Fibroblast of skin of scalp (primary cell): ENCODE results near the gene CALML3.

ENCODE experiments used
- DNase-seq: peaks from one replicate; pipeline ENCODE4 v3.0.0-alpha.2; 2013

The CALML3 gene

DNA sequence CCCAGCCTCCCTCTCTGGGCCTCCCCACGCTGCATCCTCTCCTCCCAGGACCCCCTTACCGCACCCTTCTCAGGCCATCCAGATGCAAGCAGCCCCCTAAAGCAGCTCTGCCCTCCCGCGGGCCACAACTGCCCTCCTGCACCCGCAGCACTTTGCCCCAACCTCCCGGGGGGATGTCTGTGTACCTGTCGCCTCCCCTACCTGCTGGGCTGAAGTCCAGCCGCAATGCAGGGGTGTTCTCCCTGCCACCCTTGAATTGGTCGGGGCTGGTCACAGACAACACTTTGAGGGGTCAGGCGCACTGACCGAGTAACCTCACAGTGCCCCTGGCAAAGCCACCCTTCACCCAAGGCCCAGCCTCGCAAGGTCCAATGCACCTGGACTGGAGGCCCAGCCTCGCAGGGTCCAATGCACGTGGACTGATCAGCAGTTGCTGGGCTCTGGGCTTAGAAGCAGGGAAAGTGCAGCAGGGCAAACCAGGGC is 17.1 kb upstream of the CALML3 start:
- no peak for DNase-seq

GRCh38 chr10:5508161-5508604 is 16.6 kb upstream of the CALML3 start:
- DNase-seq = no peak

DNA sequence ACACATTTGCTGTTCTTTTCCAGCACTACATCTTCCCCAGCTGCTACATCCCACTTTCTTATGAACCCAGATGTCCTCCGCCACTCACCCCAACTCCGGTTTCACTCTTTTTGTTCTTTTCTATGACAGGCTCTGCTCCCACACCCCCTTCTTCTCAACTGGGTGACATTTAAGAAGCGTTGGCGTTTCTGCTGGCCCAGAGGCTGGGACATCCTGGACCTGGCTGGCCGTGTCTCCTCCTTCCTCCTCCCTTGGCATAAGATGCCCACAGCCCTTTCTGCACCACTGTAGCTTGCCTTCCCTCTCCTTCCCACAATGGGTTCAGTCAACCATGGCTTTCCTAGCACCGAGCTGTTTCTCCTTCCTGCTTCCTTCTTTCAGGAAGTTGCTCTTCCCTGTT is 16.0 kb upstream of the CALML3 start:
- DNase-seq = no peak

DNA sequence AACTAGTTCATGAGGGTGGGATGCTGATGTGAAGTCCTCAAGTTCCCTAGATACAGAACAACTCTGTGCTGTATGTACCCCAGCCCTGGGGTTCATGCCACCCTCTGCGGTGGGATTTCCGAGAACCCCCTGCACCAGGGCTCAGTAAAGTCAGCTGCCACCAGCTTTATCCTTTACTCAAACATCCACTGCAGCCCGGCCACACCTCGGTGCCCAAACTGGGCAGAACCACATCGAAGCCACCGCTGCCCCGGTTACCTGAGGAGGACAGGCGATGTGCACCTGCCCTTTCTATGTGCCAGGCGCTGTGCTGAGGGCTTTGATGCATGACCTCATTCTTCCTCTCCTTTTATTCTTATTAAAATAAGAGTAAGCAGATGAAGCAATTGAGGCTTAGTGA is 15.5 kb upstream of the CALML3 start:
- DNase-seq = no peak

GRCh38 chr10:5509691-5510090 is 15.1 kb upstream of the CALML3 start:
- no peak for DNase-seq

DNA sequence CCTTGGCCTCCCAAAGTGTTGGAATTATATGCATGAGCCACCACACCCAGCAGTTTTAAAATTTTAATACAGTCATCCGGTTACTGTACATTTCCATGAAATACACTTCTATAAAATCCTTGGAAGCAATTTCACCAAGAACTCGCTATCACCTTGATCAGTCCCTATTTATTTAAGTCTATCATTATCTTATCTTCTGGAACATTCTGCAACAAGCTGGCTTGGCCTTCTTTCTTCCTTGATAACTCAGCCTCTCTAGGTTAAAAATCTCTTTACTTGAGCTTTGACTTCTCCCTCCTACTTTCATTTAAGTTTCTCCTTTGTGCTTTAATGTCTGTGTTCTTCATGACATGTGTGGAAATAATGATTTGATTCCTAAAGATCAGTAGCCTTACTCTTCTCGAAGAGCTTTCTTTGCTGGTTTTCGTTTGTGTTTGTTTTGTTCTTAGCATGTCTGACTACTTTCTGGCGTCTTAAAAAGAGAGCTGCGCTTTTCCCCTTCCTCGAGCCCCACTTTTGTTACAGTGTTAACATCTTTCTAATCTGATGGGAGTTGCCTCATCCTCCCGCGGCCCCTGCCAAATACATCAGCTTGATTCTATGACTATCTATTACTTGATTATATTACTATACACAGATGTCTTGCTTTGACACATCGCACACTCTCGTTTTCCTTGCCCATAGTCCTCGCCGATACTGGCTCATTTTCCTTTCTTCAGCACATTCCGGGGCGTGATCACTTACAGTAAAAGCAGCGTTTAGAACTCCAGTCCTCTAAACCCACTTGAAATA is 14.3 kb upstream of the CALML3 start:
- no peak for DNase-seq

DNA sequence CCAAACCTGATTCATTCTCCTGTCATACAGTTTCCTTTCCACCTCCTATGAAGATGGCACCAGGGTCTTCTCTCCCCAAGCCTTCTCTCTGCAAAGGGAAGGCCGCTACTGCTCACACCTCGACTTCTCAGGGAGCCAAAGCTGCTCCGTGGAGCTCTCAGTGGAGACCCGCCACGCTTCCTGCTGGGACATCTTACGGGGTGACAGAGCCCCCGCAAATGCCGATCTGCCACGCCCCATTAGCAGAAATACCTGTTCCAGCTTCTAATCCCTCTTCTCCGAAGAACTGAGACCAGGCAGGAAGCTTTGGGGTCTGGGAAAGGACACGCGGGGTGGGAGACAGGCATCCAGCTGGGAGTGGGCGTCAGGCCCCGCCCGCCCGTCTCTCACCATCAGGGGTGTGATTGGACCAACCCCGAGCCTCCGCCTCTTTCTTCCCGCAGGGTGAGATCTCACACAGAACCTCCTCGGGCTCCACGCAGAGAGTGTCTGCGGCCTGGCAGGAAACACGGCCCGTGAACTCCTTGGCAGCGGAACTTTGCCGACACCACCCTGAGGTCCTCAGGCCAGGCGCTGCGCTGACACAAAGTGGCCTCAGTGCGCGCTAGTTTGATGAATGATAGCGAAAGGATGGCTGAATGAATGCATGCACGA is 13.4 kb upstream of the CALML3 start:
- no peak for DNase-seq

DNA sequence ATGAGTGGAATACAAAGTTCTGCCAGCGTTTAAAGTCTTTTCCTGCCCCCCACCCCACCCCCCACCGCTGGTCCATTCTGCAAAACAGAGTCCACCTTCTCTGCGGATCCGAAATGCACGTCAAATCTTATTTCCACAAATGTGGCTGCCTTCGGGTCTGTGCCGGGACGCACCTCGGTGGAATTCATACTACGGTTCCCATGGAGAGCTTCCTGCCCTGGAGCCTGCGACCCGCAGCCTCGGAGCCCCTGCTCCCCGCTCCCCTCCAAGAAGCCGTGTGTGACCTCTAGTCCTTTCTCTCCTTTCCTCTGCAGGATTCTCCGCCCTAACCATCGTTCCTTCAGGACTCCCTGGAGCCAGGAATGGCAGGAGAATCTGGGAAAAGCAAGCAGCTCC is 12.9 kb upstream of the CALML3 start:
- no peak for DNase-seq

DNA sequence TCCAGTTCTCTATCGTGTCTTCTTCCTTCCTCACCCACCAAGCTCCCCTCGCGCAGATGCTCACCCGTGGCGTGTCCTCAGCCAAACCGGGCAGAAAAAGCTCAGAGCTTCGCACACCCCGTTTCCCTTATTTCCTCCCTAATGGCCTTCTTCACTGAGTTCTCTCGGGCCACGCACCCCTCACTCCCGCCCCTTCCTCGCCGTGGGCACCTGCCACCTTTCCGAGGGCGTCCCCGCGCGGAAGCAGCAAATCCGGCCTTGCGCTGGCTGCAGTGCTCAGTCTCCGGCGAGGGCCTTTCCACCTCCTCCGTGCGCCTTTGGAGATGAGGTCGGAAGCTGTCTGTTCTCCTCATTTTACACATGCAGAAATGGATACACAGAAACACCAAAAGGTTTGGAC is 12.4 kb upstream of the CALML3 start:
- DNase-seq = no peak

- DNase-seq = no peak
These were observed 11.7 kb upstream of the CALML3 start for GRCh38 chr10:5512881-5513612.

DNA sequence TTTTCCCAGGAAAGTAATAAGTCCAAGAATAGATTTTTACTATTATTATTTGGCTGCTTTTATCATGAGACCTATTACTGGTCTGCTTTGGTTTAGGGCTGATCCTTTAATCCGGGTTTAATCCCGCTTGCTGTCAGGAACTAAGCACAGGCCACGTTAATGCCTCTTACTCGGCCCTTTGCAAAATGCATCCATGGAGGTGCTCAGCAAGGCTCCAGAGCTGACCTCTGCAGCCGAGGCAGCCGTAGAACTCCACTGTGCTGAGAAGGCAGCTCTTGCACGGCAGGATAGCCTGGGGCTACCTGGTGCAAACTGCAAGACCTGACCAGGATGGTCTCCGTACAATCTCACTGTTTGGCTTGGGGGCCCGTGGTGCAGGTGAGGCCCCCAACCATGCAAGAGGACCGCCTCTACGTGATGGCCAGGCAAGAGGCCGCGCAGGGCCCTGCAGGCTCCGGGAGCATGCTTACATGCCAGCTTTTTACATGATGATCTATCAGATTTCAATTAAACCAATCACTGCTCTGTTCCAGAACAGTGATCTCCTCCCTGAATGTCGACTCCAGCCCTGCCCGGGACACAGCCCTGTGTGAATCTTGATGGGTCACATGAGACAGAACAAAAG is 10.4 kb upstream of the CALML3 start:
- no peak for DNase-seq

DNA sequence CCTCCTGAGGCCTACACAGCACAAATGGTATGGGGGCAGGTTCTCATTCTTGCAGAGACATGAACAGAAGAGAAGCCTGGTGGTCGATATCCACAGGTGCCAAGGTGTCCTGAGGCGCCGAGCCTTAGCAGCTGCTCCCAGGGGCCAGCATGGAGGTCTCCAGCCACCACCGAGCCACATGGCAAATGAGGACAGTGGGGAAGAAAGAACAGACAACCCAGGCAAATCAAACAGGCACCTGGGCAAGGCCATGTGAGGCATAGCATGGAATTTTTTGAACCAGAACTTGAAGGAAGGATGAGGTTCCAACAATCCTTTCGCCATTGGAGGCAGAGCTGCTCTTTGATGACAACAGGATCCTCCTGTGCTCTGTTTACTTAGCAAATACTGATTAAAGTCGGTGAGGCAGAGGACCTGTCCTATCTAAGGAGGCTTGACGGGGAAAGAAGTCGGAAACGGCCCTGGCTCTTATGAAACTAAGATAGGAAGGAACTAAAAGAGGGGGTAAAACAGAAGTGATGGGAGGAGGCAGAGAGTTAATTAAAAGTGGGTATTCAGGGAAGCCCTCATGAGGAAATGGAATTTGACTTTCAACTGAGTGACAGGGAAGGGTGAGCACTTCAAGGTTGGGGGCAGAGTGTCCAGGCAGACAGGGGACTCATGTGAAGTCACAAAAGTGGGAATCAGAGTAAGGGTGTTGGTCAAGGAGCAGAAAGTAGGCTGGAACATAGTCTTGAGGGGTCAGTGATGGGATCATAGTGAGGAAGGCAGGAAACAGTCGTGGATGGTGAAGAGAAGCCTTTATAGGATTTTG is 8.6 kb upstream of the CALML3 start:
- DNase-seq = no peak

GRCh38 chr10:5517546-5517945 is 7.2 kb upstream of the CALML3 start:
- DNase-seq = no peak

DNA sequence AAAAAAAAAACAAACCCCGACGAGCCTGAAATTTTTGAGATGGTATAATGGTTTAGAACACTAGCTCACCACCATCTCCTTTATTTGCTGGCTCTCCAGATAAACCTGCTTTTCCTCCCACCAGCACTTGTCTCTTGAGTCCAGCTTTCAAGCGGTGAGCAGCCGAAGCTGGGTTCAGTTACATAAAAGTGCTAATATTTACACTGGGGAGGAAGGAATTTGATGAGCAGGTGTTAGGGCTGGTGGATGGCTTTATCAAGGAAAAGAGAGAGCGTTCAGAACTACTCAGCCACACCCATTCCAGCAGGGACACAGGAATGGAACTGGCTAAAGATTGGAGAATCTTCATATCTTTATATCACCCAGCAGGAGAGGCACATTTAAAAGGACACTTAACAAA is 6.6 kb upstream of the CALML3 start:
- no peak for DNase-seq

DNA sequence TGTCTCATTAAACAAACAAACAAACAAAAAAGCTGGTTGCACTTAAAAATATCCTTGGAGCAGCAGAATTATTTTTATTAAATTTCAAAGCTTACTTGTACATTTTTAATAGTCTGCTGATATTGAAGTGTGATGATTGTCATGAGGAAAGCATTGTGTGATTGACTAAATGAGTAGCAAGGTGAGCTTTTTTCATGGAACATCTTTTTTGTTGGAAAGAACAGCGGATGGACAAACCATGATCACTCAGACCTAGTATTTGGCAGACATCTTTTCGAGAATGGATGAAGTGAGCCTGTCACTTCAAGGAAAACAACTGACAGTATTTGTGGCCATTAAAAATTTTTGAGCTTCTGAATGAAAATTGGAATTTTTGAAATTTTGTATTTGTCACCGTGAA is 5.7 kb upstream of the CALML3 start:
- no peak for DNase-seq

- DNase-seq = no peak
These were observed 1.7 kb upstream of the CALML3 start for GRCh38 chr10:5522913-5523560.

DNA sequence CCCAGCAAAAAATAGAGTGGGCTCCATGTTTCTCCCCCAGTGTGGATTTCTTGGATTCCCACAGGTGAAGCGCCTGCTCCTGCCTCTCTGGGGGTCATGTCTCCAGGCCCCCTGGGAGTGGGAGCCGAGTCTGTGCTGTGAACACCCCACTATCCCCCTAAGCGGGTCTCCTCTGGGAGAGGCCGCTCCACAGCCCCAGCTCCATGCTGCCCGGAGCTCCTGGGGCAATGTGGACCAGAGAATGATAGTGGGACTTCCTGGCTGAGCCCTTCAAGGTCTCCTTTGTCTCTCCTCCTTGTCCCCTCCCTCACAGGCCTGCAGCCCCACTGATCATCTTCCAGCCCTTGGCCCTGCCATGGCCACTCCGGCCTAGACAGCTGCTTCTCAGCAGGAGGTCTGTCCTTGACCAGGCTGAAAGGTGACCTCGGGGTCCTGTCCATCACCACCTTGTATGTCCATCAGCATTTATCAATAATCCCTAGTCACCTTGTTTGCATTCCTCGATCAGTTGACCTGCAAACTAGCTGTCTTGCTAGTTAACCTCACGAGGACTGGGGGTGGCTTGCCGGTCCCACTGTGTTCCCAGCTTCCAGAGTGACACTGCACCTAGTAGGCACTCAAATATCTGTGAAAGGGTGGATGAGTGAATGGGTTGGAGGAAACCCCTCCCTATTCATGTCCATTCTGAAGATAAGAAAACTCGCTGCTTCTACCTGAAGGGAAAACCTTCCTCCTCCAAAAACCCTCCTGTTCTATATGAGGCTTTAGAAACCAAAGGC is 776 bp upstream of the CALML3 start:
- no peak for DNase-seq

- DNase-seq = no peak
These were observed 990 bp downstream of the CALML3 start for GRCh38 chr10:5525561-5526341.

DNA sequence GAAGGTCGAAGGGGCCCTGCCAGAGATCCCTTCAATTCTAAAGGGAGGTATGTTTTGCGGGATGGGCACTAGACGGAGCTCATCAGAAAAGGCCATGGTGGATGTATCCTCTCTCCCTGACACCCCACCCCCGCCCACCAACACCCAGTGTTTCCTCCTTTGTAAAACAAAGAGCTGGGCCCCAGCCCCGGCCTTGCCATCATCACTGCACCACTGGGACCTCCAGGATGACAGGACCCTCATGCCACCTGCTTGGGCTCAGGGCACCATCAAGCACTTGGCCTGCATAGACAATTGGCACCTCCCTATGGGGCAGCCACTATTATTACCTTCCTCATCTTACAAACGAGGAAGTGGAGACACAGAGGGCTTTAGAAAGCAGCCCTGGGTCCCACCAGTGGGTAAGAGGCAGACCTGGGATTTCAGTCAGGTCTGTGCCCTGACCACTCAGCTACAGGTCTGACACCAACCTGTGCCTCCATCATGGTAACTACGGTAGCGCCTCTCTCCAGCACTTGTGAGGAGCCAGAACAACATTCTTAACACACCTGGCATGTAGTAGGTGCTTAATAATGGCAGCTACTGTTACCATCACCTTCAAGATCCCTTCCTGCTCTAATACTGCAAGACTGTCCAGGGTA is 2.0 kb downstream of the CALML3 start:
- DNase-seq = no peak
